NCI-H2081 treated with DMSO at 0.1 percent for 48 hours (cell line): ENCODE data around the gene SPAG9.

Experiments used
- DNase-seq: peaks from one replicate; lab custom pipeline; 2025; lab: John Stamatoyannopoulos, UW

The SPAG9 gene

GRCh38 chr17:51044976-51045375, 75.7 kb downstream of the SPAG9 start:
- no peak for DNase-seq

GRCh38 chr17:51036084-51036483, 84.6 kb downstream of the SPAG9 start:
- DNase-seq = no peak

- DNase-seq = no peak
Measured at GRCh38 chr17:51035431-51035830, 85.2 kb downstream of the SPAG9 start.

GRCh38 chr17:51034800-51035199, 85.9 kb downstream of the SPAG9 start:
- DNase-seq = no peak

- no peak for DNase-seq
Measured at GRCh38 chr17:51032850-51033249, 87.8 kb downstream of the SPAG9 start.

- no peak for DNase-seq
Measured at GRCh38 chr17:51029568-51030463, 90.9 kb downstream of the SPAG9 start.

- no peak for DNase-seq
Measured at GRCh38 chr17:51029142-51029541, 91.5 kb downstream of the SPAG9 start.

- no peak for DNase-seq
Measured at GRCh38 chr17:51028176-51028863, 92.3 kb downstream of the SPAG9 start.

- no peak for DNase-seq
Measured at GRCh38 chr17:51018541-51018940, 102.1 kb downstream of the SPAG9 start.

GRCh38 chr17:51017270-51017669, 103.4 kb downstream of the SPAG9 start:
- DNase-seq = no peak

- DNase-seq = no peak
Measured at GRCh38 chr17:51016099-51016498, 104.6 kb downstream of the SPAG9 start.

- DNase-seq = peak; percentile 77
Measured at GRCh38 chr17:51015145-51015558, 105.5 kb downstream of the SPAG9 start.

- DNase-seq = no peak
Measured at GRCh38 chr17:51014129-51014528, 106.5 kb downstream of the SPAG9 start.

GRCh38 chr17:51013322-51013721, 107.3 kb downstream of the SPAG9 start:
- no peak for DNase-seq

- DNase-seq = no peak
Measured at GRCh38 chr17:51012538-51012937, 108.1 kb downstream of the SPAG9 start.

GRCh38 chr17:51010173-51010675, 110.4 kb downstream of the SPAG9 start:
- DNase-seq = no peak

GRCh38 chr17:51006601-51007000, 114.1 kb downstream of the SPAG9 start:
- DNase-seq = no peak

GRCh38 chr17:51005768-51006167, 114.9 kb downstream of the SPAG9 start:
- no peak for DNase-seq

- DNase-seq = no peak
Measured at GRCh38 chr17:51004249-51004648, 116.4 kb downstream of the SPAG9 start.

- peak; percentile 6 for DNase-seq
Measured at GRCh38 chr17:51000835-51001638, 119.6 kb downstream of the SPAG9 start.

- no peak for DNase-seq
Measured at GRCh38 chr17:50995668-50996067, 125.0 kb downstream of the SPAG9 start.

- no peak for DNase-seq
Measured at GRCh38 chr17:50993544-50993943, 127.1 kb downstream of the SPAG9 start.
